ENCODE measurements around the gene RNF168.

Gene RNF168

DNA sequence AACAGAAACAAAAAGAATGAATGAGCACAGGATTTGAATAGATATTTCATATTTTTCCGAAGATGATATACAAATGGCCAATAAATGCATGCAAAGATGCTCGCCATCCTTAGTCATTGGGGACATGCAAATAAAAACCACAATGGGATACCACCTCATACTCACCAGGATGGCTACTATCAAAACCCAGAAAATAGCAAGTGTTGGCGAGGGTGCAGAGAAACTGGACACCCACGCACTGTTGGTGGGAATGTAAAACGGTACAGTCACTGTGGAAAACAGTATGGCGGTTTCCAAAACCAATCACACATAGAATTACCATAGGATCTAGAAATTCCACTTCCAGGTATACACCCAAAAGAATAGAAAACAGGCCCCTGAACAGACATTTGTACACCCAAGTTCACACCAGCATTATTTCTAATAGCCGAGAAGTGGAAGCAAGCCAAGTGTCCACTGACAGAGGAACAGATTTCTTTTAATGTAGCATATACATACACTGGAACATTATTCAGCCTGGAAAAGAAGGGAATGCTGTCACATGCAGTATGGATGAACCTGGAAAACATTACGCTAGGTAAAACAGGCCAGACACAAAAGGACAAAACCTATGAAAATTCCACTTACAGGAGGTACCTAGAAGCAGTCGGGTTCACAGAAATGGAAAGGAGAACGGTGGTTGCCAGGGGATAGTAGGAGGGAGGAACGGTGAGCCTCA is 3.6 kb downstream of the RNF168 start:
- Histone ChIP-seq H3K4me3 (ENCODE audit: low read depth, low read length) (peak overlapping the region; percentile 94), H3K27me3 (ENCODE audit: control insufficient read depth, insufficient read depth, low read length) (no peaks in the 10 kb centered on the region), H3K9me3 (ENCODE audit: control insufficient read depth, insufficient read depth, low read depth, low read length) (no peaks in the 10 kb centered on the region), H3K36me3 (ENCODE audit: control insufficient read depth, insufficient read depth, low read length) (peaks cover 23% of the 10 kb centered on the region; the same call in 1 of the 2 replicates), H3K4me1 (ENCODE audit: control insufficient read depth, insufficient read depth, low read length) (peaks cover 15% of the 10 kb centered on the region; the same call in 1 of the 2 replicates), H3K27ac (ENCODE audit: low read depth, low read length) (peak overlapping the region; percentile 1; the same call in 1 of the 2 replicates), H3K9ac (ENCODE audit: low read length) (peak overlapping the region; percentile 60)

GRCh38 chr3:196499061-196499460 is 4.5 kb downstream of the RNF168 start:
- no peak overlapping the region for H3K9ac ChIP-seq (ENCODE audit: low read length)
- H3K4me3 ChIP-seq (ENCODE audit: low read depth, low read length) = peak overlapping the region; percentile 94; the same call in 1 of the 2 replicates

DNA sequence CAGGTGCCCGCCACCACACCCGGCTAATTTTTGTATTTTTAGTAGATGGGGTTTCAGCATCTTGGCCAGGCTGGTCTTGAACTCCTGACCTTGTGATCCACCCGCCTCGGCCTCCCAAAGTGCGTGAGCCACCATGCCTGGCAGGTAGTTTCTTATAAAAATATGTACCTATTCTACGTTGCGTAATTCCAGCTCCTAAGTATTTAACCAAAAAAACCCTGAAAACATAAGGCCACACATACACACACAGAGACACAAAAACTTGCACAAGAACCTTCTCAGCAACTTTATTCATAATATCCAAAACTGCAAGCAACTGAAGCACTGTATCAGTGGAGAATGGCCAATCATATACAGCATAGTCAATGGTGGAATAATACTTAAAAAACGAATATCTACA is 5.3 kb downstream of the RNF168 start:
- no peaks in the 10 kb centered on the region for H3K27me3 ChIP-seq (ENCODE audit: control insufficient read depth, insufficient read depth, low read length)
- peaks cover 15% of the 10 kb centered on the region; the same call in 1 of the 2 replicates for H3K4me1 ChIP-seq (ENCODE audit: control insufficient read depth, insufficient read depth, low read length)
- H3K27ac ChIP-seq (ENCODE audit: low read depth, low read length) = no peak overlapping the region
- H3K9ac ChIP-seq (ENCODE audit: low read length) = no peak overlapping the region
- H3K9me3 ChIP-seq (ENCODE audit: control insufficient read depth, insufficient read depth, low read depth, low read length) = no peaks in the 10 kb centered on the region
- H3K36me3 ChIP-seq (ENCODE audit: control insufficient read depth, insufficient read depth, low read length) = peaks cover 24% of the 10 kb centered on the region; the same call in 1 of the 2 replicates
- H3K4me3 ChIP-seq (ENCODE audit: low read depth, low read length) = no peak overlapping the region

More at GRCh38 chr3:196499061-196499460, 4.5 kb downstream of the RNF168 start:
- no peaks in the 10 kb centered on the region for H3K27me3 ChIP-seq (ENCODE audit: control insufficient read depth, insufficient read depth, low read length)
- H3K27ac ChIP-seq (ENCODE audit: low read depth, low read length) = no peak overlapping the region
- peaks cover 15% of the 10 kb centered on the region; the same call in 1 of the 2 replicates for H3K4me1 ChIP-seq (ENCODE audit: control insufficient read depth, insufficient read depth, low read length)
- peaks cover 24% of the 10 kb centered on the region; the same call in 1 of the 2 replicates for H3K36me3 ChIP-seq (ENCODE audit: control insufficient read depth, insufficient read depth, low read length)
- H3K9me3 ChIP-seq (ENCODE audit: control insufficient read depth, insufficient read depth, low read depth, low read length) = no peaks in the 10 kb centered on the region

- Histone ChIP-seq H3K27ac (ENCODE audit: low read depth, low read length) (no peak overlapping the region), H3K4me3 (ENCODE audit: low read depth, low read length) (no peak overlapping the region), H3K27me3 (ENCODE audit: control insufficient read depth, insufficient read depth, low read length) (no peaks in the 10 kb centered on the region), H3K36me3 (ENCODE audit: control insufficient read depth, insufficient read depth, low read length) (peaks cover 21% of the 10 kb centered on the region; the same call in 1 of the 2 replicates), H3K9ac (ENCODE audit: low read length) (no peak overlapping the region), H3K4me1 (ENCODE audit: control insufficient read depth, insufficient read depth, low read length) (peaks cover 15% of the 10 kb centered on the region; the same call in 1 of the 2 replicates), H3K9me3 (ENCODE audit: control insufficient read depth, insufficient read depth, low read depth, low read length) (no peaks in the 10 kb centered on the region)
Observed at GRCh38 chr3:196496183-196496582, 7.4 kb downstream of the RNF168 start.

GRCh38 chr3:196493292-196493691 is 10.3 kb downstream of the RNF168 start:
- Histone ChIP-seq H3K36me3 (ENCODE audit: control insufficient read depth, insufficient read depth, low read length) (peaks cover 22% of the 10 kb centered on the region), H3K9ac (ENCODE audit: low read length) (no peak overlapping the region), H3K4me1 (ENCODE audit: control insufficient read depth, insufficient read depth, low read length) (no peaks in the 10 kb centered on the region), H3K9me3 (ENCODE audit: control insufficient read depth, insufficient read depth, low read depth, low read length) (no peaks in the 10 kb centered on the region), H3K27me3 (ENCODE audit: control insufficient read depth, insufficient read depth, low read length) (no peaks in the 10 kb centered on the region), H3K27ac (ENCODE audit: low read depth, low read length) (no peak overlapping the region), H3K4me3 (ENCODE audit: low read depth, low read length) (no peak overlapping the region)

DNA sequence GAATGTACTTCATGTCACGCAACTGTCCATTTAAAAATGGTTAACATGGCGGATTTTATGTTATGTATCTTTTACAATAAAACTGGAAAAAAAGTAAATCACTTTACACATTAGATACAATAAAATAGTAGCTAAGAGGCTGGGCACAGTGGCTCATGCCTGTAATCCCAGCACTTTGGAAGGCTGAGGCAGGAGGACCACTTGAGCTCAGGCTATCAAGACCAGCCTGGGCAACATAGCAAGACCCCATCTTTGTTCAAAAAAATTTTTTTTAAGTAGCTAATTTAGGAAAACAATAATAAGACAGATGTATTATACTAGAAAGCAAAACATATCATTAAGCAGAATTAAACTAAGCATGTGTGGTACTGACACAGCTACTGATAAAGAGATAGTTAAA is 11.5 kb downstream of the RNF168 start:
- Histone ChIP-seq H3K36me3 (ENCODE audit: control insufficient read depth, insufficient read depth, low read length) (peaks cover 29% of the 10 kb centered on the region), H3K9ac (ENCODE audit: low read length) (no peak overlapping the region), H3K9me3 (ENCODE audit: control insufficient read depth, insufficient read depth, low read depth, low read length) (no peaks in the 10 kb centered on the region), H3K4me3 (ENCODE audit: low read depth, low read length) (no peak overlapping the region), H3K4me1 (ENCODE audit: control insufficient read depth, insufficient read depth, low read length) (no peaks in the 10 kb centered on the region), H3K27me3 (ENCODE audit: control insufficient read depth, insufficient read depth, low read length) (no peaks in the 10 kb centered on the region), H3K27ac (ENCODE audit: low read depth, low read length) (no peak overlapping the region)

- H3K4me3 ChIP-seq (ENCODE audit: low read depth, low read length) = no peak overlapping the region
- peaks cover 37% of the 10 kb centered on the region for H3K36me3 ChIP-seq (ENCODE audit: control insufficient read depth, insufficient read depth, low read length)
- no peak overlapping the region for H3K9ac ChIP-seq (ENCODE audit: low read length)
- H3K4me1 ChIP-seq (ENCODE audit: control insufficient read depth, insufficient read depth, low read length) = no peaks in the 10 kb centered on the region
- no peaks in the 10 kb centered on the region for H3K9me3 ChIP-seq (ENCODE audit: control insufficient read depth, insufficient read depth, low read depth, low read length)
- 0 out of 2 replicates have a peak overlapping the region, but pooled peaks have one; percentile 26 for H3K27ac ChIP-seq (ENCODE audit: low read depth, low read length)
- H3K27me3 ChIP-seq (ENCODE audit: control insufficient read depth, insufficient read depth, low read length) = no peaks in the 10 kb centered on the region
Observed at GRCh38 chr3:196489747-196490146, 13.8 kb downstream of the RNF168 start.

GRCh38 chr3:196486263-196486662 is 17.3 kb downstream of the RNF168 start:
- H3K9ac ChIP-seq (ENCODE audit: low read length) = no peak overlapping the region
- H3K27ac ChIP-seq (ENCODE audit: low read depth, low read length) = no peak overlapping the region
- no peaks in the 10 kb centered on the region for H3K4me1 ChIP-seq (ENCODE audit: control insufficient read depth, insufficient read depth, low read length)
- peaks cover 70% of the 10 kb centered on the region for H3K36me3 ChIP-seq (ENCODE audit: control insufficient read depth, insufficient read depth, low read length)
- H3K4me3 ChIP-seq (ENCODE audit: low read depth, low read length) = no peak overlapping the region
- no peaks in the 10 kb centered on the region for H3K27me3 ChIP-seq (ENCODE audit: control insufficient read depth, insufficient read depth, low read length)
- no peaks in the 10 kb centered on the region for H3K9me3 ChIP-seq (ENCODE audit: control insufficient read depth, insufficient read depth, low read depth, low read length)

DNA sequence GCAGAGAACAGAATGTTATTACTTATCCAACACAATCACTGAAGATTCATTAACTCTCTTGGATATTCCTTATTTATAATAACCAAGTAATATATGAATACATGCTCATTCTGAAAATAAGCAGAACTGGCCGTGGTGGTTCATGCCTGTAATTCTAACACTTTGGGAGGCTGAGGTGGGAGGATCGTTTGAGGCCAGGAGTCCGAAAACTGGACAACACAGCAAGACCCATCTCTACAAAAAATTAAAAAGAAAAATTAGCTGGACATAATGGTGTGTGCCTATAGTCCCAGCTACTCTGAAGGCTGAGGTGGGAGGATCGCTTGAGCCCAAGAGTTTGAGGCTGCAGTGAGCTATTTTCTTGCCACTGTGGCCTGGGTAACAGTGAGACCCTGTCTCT is 25.9 kb downstream of the RNF168 start:
- Histone ChIP-seq H3K4me1 (ENCODE audit: control insufficient read depth, insufficient read depth, low read length) (no peaks in the 10 kb centered on the region), H3K9ac (ENCODE audit: low read length) (no peak overlapping the region), H3K4me3 (ENCODE audit: low read depth, low read length) (no peak overlapping the region), H3K27ac (ENCODE audit: low read depth, low read length) (no peak overlapping the region), H3K9me3 (ENCODE audit: control insufficient read depth, insufficient read depth, low read depth, low read length) (no peaks in the 10 kb centered on the region), H3K27me3 (ENCODE audit: control insufficient read depth, insufficient read depth, low read length) (no peaks in the 10 kb centered on the region), H3K36me3 (ENCODE audit: control insufficient read depth, insufficient read depth, low read length) (peaks cover 83% of the 10 kb centered on the region)

- H3K27me3 ChIP-seq (ENCODE audit: control insufficient read depth, insufficient read depth, low read length) = no peaks in the 10 kb centered on the region
- peaks cover 69% of the 10 kb centered on the region for H3K36me3 ChIP-seq (ENCODE audit: control insufficient read depth, insufficient read depth, low read length)
- H3K27ac ChIP-seq (ENCODE audit: low read depth, low read length) = no peak overlapping the region
- no peaks in the 10 kb centered on the region for H3K4me1 ChIP-seq (ENCODE audit: control insufficient read depth, insufficient read depth, low read length)
- H3K9me3 ChIP-seq (ENCODE audit: control insufficient read depth, insufficient read depth, low read depth, low read length) = no peaks in the 10 kb centered on the region
- no peak overlapping the region for H3K4me3 ChIP-seq (ENCODE audit: low read depth, low read length)
- no peak overlapping the region for H3K9ac ChIP-seq (ENCODE audit: low read length)
Observed at GRCh38 chr3:196472286-196472685, 31.3 kb downstream of the RNF168 start.

GRCh38 chr3:196471551-196471950 is 32.0 kb downstream of the RNF168 start:
- H3K27ac ChIP-seq (ENCODE audit: low read depth, low read length) = no peak overlapping the region
- no peaks in the 10 kb centered on the region for H3K4me1 ChIP-seq (ENCODE audit: control insufficient read depth, insufficient read depth, low read length)
- H3K27me3 ChIP-seq (ENCODE audit: control insufficient read depth, insufficient read depth, low read length) = no peaks in the 10 kb centered on the region
- no peak overlapping the region for H3K9ac ChIP-seq (ENCODE audit: low read length)
- peaks cover 64% of the 10 kb centered on the region for H3K36me3 ChIP-seq (ENCODE audit: control insufficient read depth, insufficient read depth, low read length)
- H3K4me3 ChIP-seq (ENCODE audit: low read depth, low read length) = no peak overlapping the region
- no peaks in the 10 kb centered on the region for H3K9me3 ChIP-seq (ENCODE audit: control insufficient read depth, insufficient read depth, low read depth, low read length)

Measured in HUES6 (cell line).